HepG2 (cell line): ENCODE data around the gene BEND3. TPM values are rescaled to one million over a fixed set of nuclear protein-coding genes. Genes with fewer than 3 reads are reported as not detected.
"Not testable (repeated sequence)": the region's sequence is repeated elsewhere in the genome, so short reads cannot be mapped to it uniquely, and the experiment has no call there.

Experiments used
- ATAC-seq: fragments of 200-7000 bp; cut with Tn5 transposase; 3 replicates; pipeline ENCODE4 v1.9.1; 2020; ENCODE audit warnings: mild to moderate bottlenecking, moderate library complexity
- BruUV-seq: library from RNA; stranded (reverse); fragments of 400-500 nt; replicated peaks from 2 replicates; lab custom pipeline; 2021; lab: Mats Ljungman, UMichigan
- CTCF ChIA-PET: fragments of 300-600 bp; formaldehyde crosslinking; extraction: SDS; loops from one replicate; lab custom pipeline; 2021; ENCODE audit warnings: low total read pairs, inconsistent platforms, low intra/inter-chr PET ratio; lab: Yijun Ruan, JAX
- POLR2A ChIA-PET: fragments of 350-600 bp; sonication (Branson Sonifier 250); formaldehyde crosslinking; loops from one replicate; lab custom pipeline; 2020; ENCODE audit warnings: antibody characterized with exemption, inconsistent platforms; lab: Yijun Ruan, JAX
- DNase-seq: peaks from one replicate; pipeline ENCODE4 v3.0.0-alpha.2; 2015; ENCODE audit warnings: low spot score
- FAIRE-seq: peaks from 3 replicates; lab custom pipeline; 2011; peaks lifted over from hg19 to GRCh38; lab: Jason Lieb, UNC
- H2AFZ ChIP-seq: one replicate; pipeline ENCODE4 v1.6.1; 2011; ENCODE audit warnings: low read length, inconsistent platforms
- H3K27ac ChIP-seq: fragments of 300-600 bp; 3 replicates; pipeline ENCODE4 v1.8.0; 2011; ENCODE audit warnings: mixed run types, mild to moderate bottlenecking, mixed read lengths, low read length, inconsistent platforms; ENCODE audit not compliant: insufficient read depth; ENCODE audit errors: extremely low read length
- H3K27me3 ChIP-seq, 2 experiments: fragments of 200-600 bp in 1 of 2; 2 replicates in 1 of 2; 3 replicates in 1 of 2; pipeline versions ENCODE4 v1.6.0 to v1.8.0; 2011; ENCODE audit warnings: low read length in 2 of 2, mild to moderate bottlenecking in 2 of 2, moderate library complexity in 2 of 2, inconsistent platforms in 1 of 2; ENCODE audit not compliant: insufficient read depth in 2 of 2, control insufficient read depth in 1 of 2
- H3K36me3 ChIP-seq, 2 experiments: fragments of 200-600 bp in 1 of 2; replicated peaks in 1 of 2; 2 replicates in 1 of 2; 3 replicates in 1 of 2; pipeline versions ENCODE4 v1.5.1 to v1.8.0; 2011; ENCODE audit warnings: low read length in 2 of 2, inconsistent platforms in 1 of 2; ENCODE audit not compliant: insufficient read depth in 2 of 2, control insufficient read depth in 1 of 2
- H3K4me1 ChIP-seq: 2 replicates; pipeline ENCODE4 v1.5.1; 2012; ENCODE audit warnings: low read length, inconsistent platforms; ENCODE audit not compliant: insufficient read depth
- H3K4me2 ChIP-seq: 2 replicates; pipeline ENCODE4 v1.6.0; 2011; ENCODE audit warnings: low read depth, low read length, inconsistent platforms
- H3K4me3 ChIP-seq, 3 experiments: fragments of 200-600 bp in 1 of 3; sonication (generic), shearing (Covaris generic) in 1 of 3; replicated peaks in 1 of 3; 2 replicates each; pipeline ENCODE4 v1.5.1; 2011 to 2016; ENCODE audit warnings: low read length in 3 of 3, inconsistent platforms in 2 of 3, low read depth in 2 of 3, mild to moderate bottlenecking in 2 of 3, control low read depth in 1 of 3, mixed read lengths in 1 of 3; ENCODE audit not compliant: insufficient read depth in 1 of 3
- H3K79me2 ChIP-seq: one replicate; pipeline ENCODE4 v1.6.1; 2011; ENCODE audit warnings: low read length, inconsistent platforms; ENCODE audit not compliant: insufficient read depth
- H3K9ac ChIP-seq: 2 replicates; pipeline ENCODE4 v1.6.0; 2011; ENCODE audit warnings: mild to moderate bottlenecking, low read depth, low read length, inconsistent platforms; ENCODE audit not compliant: insufficient read depth
- H3K9me3 ChIP-seq: 2 replicates; pipeline ENCODE4 v1.5.1; 2012; ENCODE audit warnings: mild to moderate bottlenecking, low read length
- H4K20me1 ChIP-seq: 2 replicates; pipeline ENCODE4 v1.6.0; 2011; ENCODE audit warnings: inconsistent platforms, mild to moderate bottlenecking, low read length, moderate library complexity; ENCODE audit not compliant: insufficient read depth
- ATM ChIP-seq: fragments of 450-650 bp; IDR thresholded peaks from 2 replicates; pipeline ENCODE4 v1.7.1; 2017; ENCODE audit warnings: mild to moderate bottlenecking, borderline replicate concordance
- SP1 ChIP-seq, 2 experiments: fragments of 450-650 bp in 1 of 2; sonication (generic) in 1 of 2; formaldehyde crosslinking in 1 of 2; IDR thresholded peaks; 2 replicates each; pipeline versions ENCODE4 v1.4.0 to v1.6.1; 2016 to 2020; ENCODE audit warnings: missing genetic modification reagents in 1 of 2
- TFDP2 ChIP-seq: sonication (generic); formaldehyde crosslinking; IDR thresholded peaks from 2 replicates; pipeline ENCODE4 v1.4.0; 2020; ENCODE audit warnings: missing genetic modification reagents
- WGBS: methylation state at CpG from one replicate; pipeline ENCODE4 v1.1.6; 2017; ENCODE audit warnings: low lambda C conversion rate; 5-methylcytosine and 5-hydroxymethylcytosine counted together
- in situ Hi-C: cut with HindIII; loops from 2 replicates; pipeline ENCODE4 v1.10.0; 2017; ENCODE audit warnings: low pct_unique_long_range_greater_than_20kb; ENCODE audit not compliant: extremely low pct_ligation_motif_present
- intact Hi-C: fragments of 100-400 bp; cut with micrococcal nuclease; formaldehyde crosslinking; loops from one replicate; pipeline ENCODE4 v1.10.0; 2022; ENCODE audit not compliant: unreplicated experiment
- polyA plus RNA-seq, 8 experiments: library from polyadenylated mRNA; depleted of rRNA in 3 of 8; stranded (reverse) in 7 of 8; unstranded in 1 of 8; fragments of >200 nt; fragmentation: Illumina TruSeq in 4 of 8; extraction: Trizol in 4 of 8; gene quantifications; 2 replicates each; pipeline versions ENCODE4 v1.2.1 to v1.2.3, GENCODE V29; 2011 to 2016; ENCODE audit warnings: low read depth in 4 of 8, missing spikeins in 1 of 8, mixed read lengths in 1 of 8; ENCODE audit not compliant: insufficient read depth in 1 of 8
- total RNA-seq, 5 experiments: library from RNA; depleted of rRNA; stranded (reverse); fragments of >200 nt; fragmentation: Illumina TruSeq; extraction: Trizol; gene quantifications; 2 replicates each; pipeline ENCODE4 v1.2.3, GENCODE V29; 2016; ENCODE audit warnings: low read depth in 1 of 5
- TF ChIP-seq, protein P1 (sequence below): sonication (generic); formaldehyde crosslinking; IDR thresholded peaks from 2 replicates; pipeline ENCODE4 v1.8.0; 2022; ENCODE audit warnings: mild to moderate bottlenecking, missing genetic modification reagents, borderline replicate concordance

BEND3 gene
- total and polyA plus RNA-seq, 2 of the 13 experiments (the other 11 are each of a cell fraction or from before 2014, with no cell fraction given): 1.4 to 5.8 TPM

GRCh38 chr6:107118976-107119375 is 3.7 kb upstream of the BEND3 start:
- no peak overlapping the region for H3K27ac ChIP-seq
- no peak for ATAC-seq
- whole genome bisulfite sequencing: 33% methylated on average over 2 of the region's 2 CpGs
- no peaks in the 10 kb centered on the region for H4K20me1 ChIP-seq
- intact Hi-C loops: no loop called here
- no peaks in the 10 kb centered on the region for H3K36me3 ChIP-seq
- no peak overlapping the region for H3K4me3 ChIP-seq
- TF ChIP-seq TFDP2 (CRISPR knock-in tag) (no peak), SP1 (IDR thresholded peaks at IDR 0.05) (no peak), SP1 (CRISPR knock-in tag; IDR thresholded peaks at IDR 0.05) (no peak), ATM (no peak)
- TF ChIP-seq, protein P1, sequence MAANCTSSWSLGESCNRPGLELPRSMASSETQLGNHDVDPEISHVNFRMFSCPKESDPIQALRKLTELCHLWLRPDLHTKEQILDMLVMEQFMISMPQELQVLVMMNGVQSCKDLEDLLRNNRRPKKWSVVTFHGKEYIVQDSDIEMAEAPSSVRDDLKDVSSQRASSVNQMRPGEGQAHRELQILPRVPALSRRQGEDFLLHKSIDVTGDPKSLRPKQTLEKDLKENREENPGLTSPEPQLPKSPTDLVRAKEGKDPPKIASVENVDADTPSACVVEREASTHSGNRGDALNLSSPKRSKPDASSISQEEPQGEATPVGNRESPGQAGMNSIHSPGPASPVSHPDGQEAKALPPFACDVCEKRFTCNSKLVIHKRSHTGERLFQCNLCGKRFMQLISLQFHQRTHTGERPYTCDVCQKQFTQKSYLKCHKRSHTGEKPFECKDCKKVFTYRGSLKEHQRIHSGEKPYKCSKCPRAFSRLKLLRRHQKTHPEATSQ (CRISPR knock-in tag): no peak
- TF ChIP-seq, all 625 proteins: peak for 0
- Histone ChIP-seq H3K4me2 (no peak overlapping the region), H3K79me2 (peaks cover under 1% of the 10 kb centered on the region), H3K9ac (no peak overlapping the region), H3K27me3 (no peaks in the 10 kb centered on the region; a peak in 1 of 5 replicates), H2AFZ (no peak overlapping the region), H3K4me1 (peaks cover 23% of the 10 kb centered on the region), H3K9me3 (no peaks in the 10 kb centered on the region)
- FAIRE-seq (no peak), DNase-seq (no peak)
- ChIA-PET CTCF (no interaction called here), POLR2A (no interaction called here)
- in situ Hi-C loops: no loop called here
- no TSS peak for BruUV-seq

DNA sequence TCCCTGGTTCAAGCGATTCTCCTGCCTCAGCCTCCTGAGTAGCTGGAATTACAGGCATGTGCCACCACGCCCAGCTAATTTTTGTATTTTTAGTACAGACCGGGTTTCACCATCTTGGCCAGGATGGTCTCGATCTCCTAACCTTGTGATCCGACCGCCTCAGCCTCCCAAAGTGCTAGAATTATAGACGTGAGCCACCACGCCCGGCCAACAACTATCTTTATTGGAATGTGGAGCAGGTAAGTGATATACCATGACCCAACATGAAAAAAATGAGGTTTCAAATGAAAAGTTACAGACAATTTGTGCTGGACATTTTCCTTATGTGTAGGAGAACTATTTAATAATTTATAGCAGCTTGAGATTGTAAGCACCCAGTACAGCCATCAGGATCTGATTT is 3.2 kb upstream of the BEND3 start:
- H3K27ac ChIP-seq, ATAC-seq, POLR2A ChIA-PET, H3K9me3 ChIP-seq, CTCF ChIA-PET, H4K20me1 ChIP-seq, in situ Hi-C loops, H2AFZ ChIP-seq, BruUV-seq, DNase-seq, H3K27me3 ChIP-seq, H3K36me3 ChIP-seq, H3K79me2 ChIP-seq, H3K9ac ChIP-seq, FAIRE-seq, H3K4me2 ChIP-seq, H3K4me3 ChIP-seq, intact Hi-C loops: not testable (repeated sequence)
- peaks cover 27% of the 10 kb centered on the region for H3K4me1 ChIP-seq
- 84% methylated on average over 9 of the region's 9 CpGs for WGBS
